Small intestine (tissue), 7 donors: ENCODE data around the gene MILR1. TPM values are rescaled to one million over a fixed set of nuclear protein-coding genes. Genes with fewer than 3 reads are reported as not detected.
"Not testable (repeated sequence)": the region's sequence is repeated elsewhere in the genome, so short reads cannot be mapped to it uniquely, and the experiment has no call there.

ENCODE experiments used
- DNase-seq, 2 donors: peaks; one replicate each; pipeline versions ENCODE4 v3.0.0 to v3.0.0-alpha.2; 2013
- FAIRE-seq: peaks from 2 replicates; lab custom pipeline; 2012; peaks lifted over from hg19 to GRCh38; lab: Jason Lieb, UNC
- H3K27ac ChIP-seq, 3 donors: one replicate each; pipeline ENCODE4 v1.5.1; 2013; ENCODE audit warnings: low read length in 2 of 3, mild to moderate bottlenecking in 2 of 3, control low read depth in 1 of 3, inconsistent platforms in 1 of 3, low read depth in 1 of 3, moderate library complexity in 1 of 3
- H3K27me3 ChIP-seq, 3 donors: one replicate each; pipeline ENCODE4 v1.6.1; 2013; ENCODE audit warnings: low read length in 3 of 3, inconsistent platforms in 1 of 3; ENCODE audit not compliant: control insufficient read depth in 3 of 3, insufficient read depth in 3 of 3
- H3K36me3 ChIP-seq, 3 donors: one replicate each; pipeline ENCODE4 v1.6.1; 2013; ENCODE audit warnings: low read length in 3 of 3, inconsistent platforms in 1 of 3, low read depth in 1 of 3, mild to moderate bottlenecking in 1 of 3, moderate library complexity in 1 of 3; ENCODE audit not compliant: control insufficient read depth in 3 of 3, insufficient read depth in 2 of 3
- H3K4me1 ChIP-seq, 3 donors: one replicate each; pipeline ENCODE4 v1.6.1; 2013; ENCODE audit warnings: low read length in 2 of 3, inconsistent platforms in 1 of 3, low read depth in 1 of 3, mild to moderate bottlenecking in 1 of 3, moderate library complexity in 1 of 3; ENCODE audit not compliant: control insufficient read depth in 3 of 3, insufficient read depth in 2 of 3
- H3K4me3 ChIP-seq, 3 donors: one replicate each; pipeline ENCODE4 v1.5.1; 2013; ENCODE audit warnings: low read length in 3 of 3, control low read depth in 1 of 3, inconsistent platforms in 1 of 3, low read depth in 1 of 3, mild to moderate bottlenecking in 1 of 3, moderate library complexity in 1 of 3
- H3K9me3 ChIP-seq, 2 donors: one replicate each; pipeline ENCODE4 v1.6.1; 2013; ENCODE audit warnings: low read depth in 1 of 2, low read length in 1 of 2; ENCODE audit not compliant: control insufficient read depth in 2 of 2, insufficient read depth in 1 of 2
- WGBS, 3 donors: extraction: QIAGEN DNeasy Blood & Tissue Kit; methylation state at CpG; one replicate each; pipeline ENCODE4 v1.1.7; 2013; 5-methylcytosine and 5-hydroxymethylcytosine counted together
- polyA plus RNA-seq, 4 donors: library from polyadenylated mRNA; stranded (reverse) in 3 of 4; unstranded in 1 of 4; fragments of 200-250 nt in 3 of 4; fragments of 120-200 nt in 1 of 4; gene quantifications; one replicate each; pipeline versions ENCODE4 v1.2.1 to v1.2.3, GENCODE V29; 2013
- donor health status: healthy with polysubstance abuse.
- donor health status: control.
- donor health status: control.
- donor health status: Bipolar disorder and iron deficiency.
- donor health status: healthy.

Gene MILR1
- polyA plus RNA-seq, 4 donors: 2.0 to 5.4 (median 4.2) TPM

- H3K27ac ChIP-seq, FAIRE-seq, H3K4me3 ChIP-seq, DNase-seq, H3K27me3 ChIP-seq, H3K36me3 ChIP-seq, H3K4me1 ChIP-seq: not testable (repeated sequence)
- peaks cover 6 to 33% of the 10 kb centered on the region in 2 donors for H3K9me3 ChIP-seq
- 85 to 98% (median 94%) methylated on average over 1 of the region's 1 CpG for WGBS, 3 donors
Observed at GRCh38 chr17:64439521-64439920, 9.4 kb upstream of the MILR1 start.

GRCh38 chr17:64439956-64440355 lies 9.0 kb upstream of the MILR1 start:
- no peak for DNase-seq
- no peak for FAIRE-seq
- H3K36me3 ChIP-seq: no peaks in the 10 kb centered on the region
- H3K4me3 ChIP-seq: no peak overlapping the region
- WGBS, 3 donors: 81 to 89% (median 85%) methylated on average over 2 of the region's 2 CpGs
- H3K27ac ChIP-seq: no peak overlapping the region
- H3K27me3 ChIP-seq: no peaks in the 10 kb centered on the region
- H3K4me1 ChIP-seq: no peaks in the 10 kb centered on the region
- H3K9me3 ChIP-seq: peaks cover 6 to 32% of the 10 kb centered on the region in 2 donors

- Histone ChIP-seq H3K4me3 (no peak overlapping the region), H3K9me3 (peaks cover 6 to 28% of the 10 kb centered on the region in 2 donors), H3K4me1 (no peaks in the 10 kb centered on the region), H3K27ac (peak overlapping the region in 1 of 3 donors; percentile 69), H3K27me3 (no peaks in the 10 kb centered on the region), H3K36me3 (no peaks in the 10 kb centered on the region)
- FAIRE-seq: no peak
- 39 to 75% (median 59%) methylated on average over 10 of the region's 10 CpGs for WGBS, 3 donors
- DNase-seq: peak in 1 of 2 donors; percentile 12
Observed at GRCh38 chr17:64441772-64442540, 7.0 kb upstream of the MILR1 start.

- Histone ChIP-seq H3K27ac (peak overlapping the region in 1 of 3 donors; percentile 69), H3K27me3 (no peaks in the 10 kb centered on the region), H3K4me3 (no peak overlapping the region), H3K4me1 (no peaks in the 10 kb centered on the region), H3K36me3 (no peaks in the 10 kb centered on the region), H3K9me3 (peaks cover 5 to 22% of the 10 kb centered on the region in 2 donors)
- no peak for FAIRE-seq
- 45 to 90% (median 56%) methylated on average over 3 of the region's 3 CpGs for WGBS, 3 donors
- DNase-seq: no peak
Observed at GRCh38 chr17:64442541-64442971, 6.4 kb upstream of the MILR1 start.

- FAIRE-seq: no peak
- WGBS, 3 donors: 59 to 80% (median 78%) methylated on average over 6 of the region's 6 CpGs
- peaks cover 0 to 16% of the 10 kb centered on the region in 2 donors for H3K9me3 ChIP-seq
- H3K36me3 ChIP-seq: no peaks in the 10 kb centered on the region
- no peak for DNase-seq
- H3K27ac ChIP-seq: peak overlapping the region in 1 of 3 donors; percentile 67
- no peaks in the 10 kb centered on the region for H3K27me3 ChIP-seq
- H3K4me3 ChIP-seq: no peak overlapping the region
- H3K4me1 ChIP-seq: no peaks in the 10 kb centered on the region
Observed at GRCh38 chr17:64443086-64443760, 5.7 kb upstream of the MILR1 start.

- no peak overlapping the region for H3K4me3 ChIP-seq
- no peak for FAIRE-seq
- no peak overlapping the region for H3K27ac ChIP-seq
- H3K9me3 ChIP-seq: no peaks in the 10 kb centered on the region
- no peaks in the 10 kb centered on the region for H3K4me1 ChIP-seq
- 65 to 87% (median 78%) methylated on average over 1 of the region's 1 CpG for WGBS, 3 donors
- no peak for DNase-seq
- H3K27me3 ChIP-seq: no peaks in the 10 kb centered on the region
- H3K36me3 ChIP-seq: no peaks in the 10 kb centered on the region
Observed at GRCh38 chr17:64447526-64447925, 1.4 kb upstream of the MILR1 start.

GRCh38 chr17:64449545-64449944 lies 630 bp downstream of the MILR1 start:
- FAIRE-seq (no peak), DNase-seq (no peak)
- no peaks in the 10 kb centered on the region for H3K36me3 ChIP-seq
- no peaks in the 10 kb centered on the region for H3K4me1 ChIP-seq
- WGBS, 3 donors: 70 to 79% (median 76%) methylated on average over 3 of the region's 3 CpGs
- H3K27me3 ChIP-seq: no peaks in the 10 kb centered on the region
- H3K9me3 ChIP-seq: no peaks in the 10 kb centered on the region
- H3K27ac ChIP-seq: peak overlapping the region in 1 of 3 donors; percentile 76
- H3K4me3 ChIP-seq: no peak overlapping the region

- no peak overlapping the region for H3K4me3 ChIP-seq
- H3K4me1 ChIP-seq: no peaks in the 10 kb centered on the region
- no peaks in the 10 kb centered on the region for H3K36me3 ChIP-seq
- peak in 1 of 2 donors; percentile 23 for DNase-seq
- WGBS, 3 donors: 67 to 76% (median 72%) methylated on average over 8 of the region's 8 CpGs
- no peaks in the 10 kb centered on the region for H3K27me3 ChIP-seq
- H3K27ac ChIP-seq: peak overlapping the region in 1 of 3 donors; percentile 43
- H3K9me3 ChIP-seq: no peaks in the 10 kb centered on the region
- no peak for FAIRE-seq
Observed at GRCh38 chr17:64455993-64456885, 7.3 kb downstream of the MILR1 start.
